RPMI7951 (cell line): Measurements from ENCODE around the gene LAMA2. TPM values are rescaled to one million over a fixed set of nuclear protein-coding genes. Genes with fewer than 3 reads are reported as not detected.

Source experiments
- DNase-seq: peaks from one replicate; pipeline ENCODE4 v3.0.0-alpha.2; 2012; ENCODE audit warnings: low read depth
- total RNA-seq: library from RNA; depleted of rRNA; stranded (reverse); fragments of >200 nt; shearing (Covaris generic); gene quantifications from 2 replicates; pipeline ENCODE4 v1.2.3, GENCODE V29; 2014

LAMA2 gene
- total RNA-seq, 1 experiment from 2014 or later = 0.84 TPM

DNA sequence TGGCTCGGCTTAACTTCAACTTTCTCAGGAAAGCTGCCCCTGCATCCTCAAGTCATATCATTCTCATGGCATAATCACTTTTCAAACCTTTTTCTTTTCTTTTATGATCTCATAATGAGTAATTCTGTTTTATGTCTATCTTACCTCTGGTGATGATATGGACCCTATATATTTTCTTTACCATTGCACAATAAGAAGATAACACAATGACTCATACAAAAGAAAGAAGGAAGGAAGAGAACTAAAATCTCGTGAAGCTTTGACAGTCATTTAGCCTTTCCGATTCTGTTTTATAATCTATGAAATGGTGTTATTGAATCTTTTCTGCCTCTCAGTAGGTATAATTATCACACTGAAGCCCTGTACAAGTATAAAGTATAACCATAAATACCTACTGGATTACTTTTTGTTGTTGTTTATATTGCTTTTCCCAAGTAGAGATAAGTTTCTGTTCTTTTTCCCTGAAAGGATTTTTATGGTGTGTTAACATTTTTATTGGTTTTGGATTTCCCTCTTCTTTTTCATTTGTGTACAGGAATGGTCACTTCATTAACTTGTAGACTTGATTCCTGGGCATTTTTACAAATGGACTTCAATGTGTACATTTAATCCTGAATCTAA lies 300.9 kb downstream of the LAMA2 start:
- peak; percentile 14 for DNase-seq

DNA sequence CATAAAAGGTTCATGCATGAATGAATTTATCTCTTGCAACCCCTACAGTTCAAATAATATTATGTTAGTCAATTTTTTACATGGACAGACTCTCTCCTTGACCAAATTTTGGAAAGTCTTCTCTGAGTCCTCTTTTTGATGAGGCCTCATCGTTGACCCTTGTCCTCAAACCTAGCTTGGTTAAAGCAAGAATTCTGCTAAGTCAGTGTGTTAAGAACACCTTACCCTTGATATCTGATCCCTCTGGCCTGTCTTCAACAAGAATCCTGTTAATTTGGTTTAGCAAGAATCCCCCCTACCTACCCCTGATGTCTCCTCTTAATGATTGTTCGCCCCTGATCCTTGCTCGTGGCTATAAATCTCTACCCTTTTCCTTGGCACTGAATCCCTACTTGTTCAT lies 301.4 kb downstream of the LAMA2 start:
- no peak for DNase-seq

DNA sequence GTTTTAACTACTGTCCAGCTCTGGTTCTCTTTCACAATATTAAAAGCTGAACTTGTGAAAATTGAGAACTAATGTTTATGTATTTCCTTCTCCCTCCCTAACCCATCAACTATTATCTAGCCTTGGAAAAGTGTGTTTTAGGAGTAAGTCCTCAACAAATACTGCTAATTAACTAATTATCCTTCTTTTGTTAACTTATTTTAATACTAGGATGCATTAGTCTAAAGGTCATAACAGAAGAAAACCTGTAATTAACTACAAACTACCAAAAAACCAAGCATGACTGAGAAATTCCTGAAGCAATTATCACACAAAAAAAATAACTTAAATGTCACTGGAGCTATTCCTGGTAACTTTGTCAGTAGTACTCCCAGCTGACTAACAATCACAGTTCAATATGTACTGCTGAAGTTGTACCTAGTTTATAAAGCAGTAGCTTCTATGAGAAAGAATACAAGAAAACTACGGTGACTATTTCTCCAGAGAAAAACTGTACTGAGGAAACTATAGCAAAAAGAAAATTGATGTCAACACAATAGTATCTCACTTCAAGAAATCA lies 301.9 kb downstream of the LAMA2 start:
- DNase-seq = no peak

DNA sequence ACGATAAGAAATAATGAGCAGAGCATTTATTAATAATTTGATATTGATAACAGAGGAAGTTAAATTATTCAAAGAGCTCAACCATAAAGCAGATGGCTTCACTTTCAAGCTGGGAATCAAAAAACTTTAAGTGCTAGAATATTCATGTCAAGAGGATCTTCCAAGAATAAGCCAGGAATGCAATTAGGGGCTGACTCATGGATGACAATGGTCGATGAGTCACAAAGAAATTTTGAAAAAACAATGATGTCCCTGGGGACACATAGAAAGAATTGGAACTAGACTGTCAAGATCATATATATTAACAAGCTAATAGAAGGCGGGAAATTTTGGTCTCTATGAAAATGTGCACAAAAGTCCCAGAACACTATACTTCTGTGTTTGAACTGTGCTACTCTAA lies 304.1 kb downstream of the LAMA2 start:
- DNase-seq = peak; percentile 86

DNA sequence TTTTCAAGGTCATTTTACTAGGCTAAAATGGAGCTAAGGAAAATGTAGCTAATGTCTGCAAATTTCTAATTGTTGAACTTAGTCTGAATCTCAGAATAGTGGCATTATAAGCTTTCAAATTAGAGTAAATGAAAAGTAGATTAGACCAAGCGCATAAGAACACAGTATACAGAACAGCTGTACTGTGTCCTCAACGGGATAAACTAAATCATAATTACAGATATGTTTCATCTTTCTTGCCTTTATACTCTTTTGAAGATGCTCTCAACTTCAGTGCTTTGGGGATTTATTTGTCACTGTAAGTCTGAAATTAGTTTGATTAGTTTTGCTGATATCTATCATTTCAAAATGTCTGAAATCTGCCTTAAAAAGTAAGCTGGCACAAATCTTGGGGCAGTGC lies 305.4 kb downstream of the LAMA2 start:
- DNase-seq = no peak

DNA sequence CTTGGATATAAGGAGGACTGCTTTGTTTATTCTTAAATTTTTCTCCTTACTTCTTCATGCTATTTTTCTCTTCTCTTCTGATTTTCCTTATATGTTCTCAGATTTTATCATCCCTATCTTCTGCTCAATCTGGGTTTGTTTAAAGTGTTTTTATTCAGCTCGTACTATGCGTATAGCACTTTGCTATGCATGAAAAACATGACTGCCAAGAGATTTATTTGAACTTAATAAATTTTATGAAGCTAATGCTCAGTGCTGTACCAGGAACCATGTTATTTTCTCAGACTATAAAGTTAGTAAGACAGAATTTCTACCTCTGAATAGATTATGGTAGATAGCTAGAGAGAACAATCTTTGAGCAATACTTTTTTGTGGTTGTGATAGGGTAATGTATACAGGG lies 305.9 kb downstream of the LAMA2 start:
- DNase-seq = no peak

DNA sequence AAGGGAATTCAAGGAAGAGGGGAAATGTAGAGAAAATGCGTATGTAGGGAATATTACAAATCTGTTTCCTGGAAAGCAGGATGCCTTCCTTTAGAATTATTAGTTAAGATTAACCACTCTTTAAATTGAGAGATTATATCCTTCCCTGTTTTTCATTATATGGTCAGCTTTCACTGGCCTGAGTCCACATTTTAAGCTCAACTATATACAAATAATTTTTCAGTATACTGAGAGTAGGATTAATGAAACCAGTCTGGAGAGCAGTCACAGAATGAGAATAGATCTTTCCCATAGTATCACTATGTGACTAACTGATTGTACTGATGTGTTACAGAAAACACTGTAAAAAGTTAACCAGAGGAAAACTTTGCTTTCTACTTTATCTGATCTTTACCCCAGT lies 306.3 kb downstream of the LAMA2 start:
- no peak for DNase-seq

DNA sequence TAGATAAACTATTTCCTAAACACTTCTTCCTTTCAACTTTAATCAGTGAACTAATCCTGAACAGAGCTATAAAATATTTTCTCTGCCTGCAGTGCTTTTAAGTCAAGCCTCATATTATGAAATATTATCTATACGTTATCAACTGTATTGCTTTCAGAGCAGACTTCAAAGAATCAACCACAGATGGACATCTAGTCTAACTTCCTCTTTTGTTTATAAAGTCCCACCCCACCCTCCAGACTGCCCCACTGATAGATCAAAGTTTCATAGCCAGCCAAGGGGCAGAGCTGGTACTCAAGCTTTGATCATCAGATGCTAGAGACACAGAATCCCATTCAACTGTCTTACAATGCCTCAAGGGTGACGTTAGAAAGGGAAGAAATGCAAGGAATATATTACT lies 308.3 kb downstream of the LAMA2 start:
- DNase-seq = no peak

DNA sequence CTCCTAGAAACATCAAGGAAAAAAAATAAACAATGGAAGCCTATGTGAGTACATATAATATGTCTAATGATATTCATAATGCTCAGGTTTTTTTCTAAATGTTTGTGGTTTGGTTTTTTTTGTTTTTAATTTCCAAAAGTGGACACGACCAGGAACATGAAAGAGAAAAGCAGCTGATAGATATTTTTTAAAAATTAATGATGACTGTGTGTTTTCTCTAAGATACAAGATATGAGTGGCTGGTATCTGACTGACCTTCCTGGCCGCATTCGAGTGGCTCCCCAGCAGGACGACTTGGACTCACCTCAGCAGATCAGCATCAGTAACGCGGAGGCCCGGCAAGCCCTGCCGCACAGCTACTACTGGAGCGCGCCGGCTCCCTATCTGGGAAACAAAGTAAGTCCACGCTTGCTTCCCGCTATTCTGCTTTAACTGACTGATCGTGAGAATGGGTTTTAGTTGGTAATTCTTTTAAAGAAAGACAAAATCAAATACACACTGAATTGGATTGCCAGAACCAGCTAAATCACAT lies 309.6 kb downstream of the LAMA2 start:
- no peak for DNase-seq

DNA sequence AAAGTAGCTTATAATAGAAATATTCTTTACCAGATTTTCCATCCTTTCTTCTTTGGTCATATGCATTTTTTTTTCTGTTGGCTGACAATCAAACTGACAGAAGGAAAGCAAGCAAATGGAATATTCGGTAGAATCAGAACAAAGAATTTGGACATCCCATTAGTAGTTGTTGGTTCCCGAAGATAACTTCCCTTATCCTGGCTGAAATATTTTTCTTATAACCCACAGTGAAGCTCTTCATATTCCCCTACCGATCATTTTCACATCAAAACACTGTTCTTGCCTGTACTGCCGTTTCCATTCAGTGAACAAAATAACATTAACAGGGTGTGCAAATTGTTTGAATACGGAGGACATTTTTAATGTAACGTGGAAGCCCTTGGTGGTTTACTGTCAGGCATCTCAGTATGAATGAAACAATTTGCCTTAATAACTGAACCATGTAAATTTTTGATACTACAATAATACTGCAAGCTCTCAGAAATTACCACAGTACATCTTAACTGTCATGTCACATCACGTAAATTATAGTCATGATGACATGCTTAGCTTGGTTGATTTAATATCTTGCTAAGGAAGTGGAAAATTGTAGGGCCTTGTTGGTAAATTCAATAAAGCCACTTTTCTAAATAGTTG lies 311.5 kb downstream of the LAMA2 start:
- no peak for DNase-seq

DNA sequence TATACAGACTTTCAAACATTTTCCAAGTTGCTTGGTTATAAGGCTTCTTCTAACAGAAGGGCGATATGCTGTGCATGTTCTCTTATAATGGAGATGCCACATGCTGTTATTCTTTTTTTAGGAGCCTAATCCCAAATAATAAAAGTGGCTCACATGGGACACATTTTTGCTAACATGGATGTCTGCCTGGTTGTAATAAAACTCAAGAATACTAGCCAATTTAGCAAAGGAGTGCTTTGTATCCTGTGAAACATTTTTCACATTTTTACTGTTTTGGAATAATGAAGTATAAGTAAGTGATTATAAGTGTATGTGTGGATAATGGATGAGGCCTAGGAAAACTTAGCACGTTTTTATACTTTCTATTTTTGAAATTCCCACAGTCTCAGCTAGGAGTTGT lies 312.2 kb downstream of the LAMA2 start:
- DNase-seq = no peak

DNA sequence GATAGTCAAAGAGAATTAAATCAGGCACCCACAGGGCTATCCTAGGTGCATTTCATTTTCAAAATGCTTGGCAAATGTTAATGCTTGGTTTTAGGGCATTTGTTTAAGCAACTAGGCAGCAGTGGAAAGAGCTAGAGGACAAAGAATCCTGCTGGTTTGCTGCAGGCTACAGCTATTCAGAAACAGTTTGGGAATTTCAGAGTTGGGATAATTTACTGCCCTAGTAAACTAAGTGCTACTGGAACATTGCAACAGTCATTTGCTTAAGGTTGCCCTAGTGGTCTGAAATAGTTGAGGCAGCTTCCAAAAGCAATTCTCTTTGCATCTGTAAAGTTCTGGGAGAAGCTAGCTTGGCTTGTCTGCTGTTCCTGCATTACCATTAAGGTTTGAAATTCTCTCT lies 312.7 kb downstream of the LAMA2 start:
- DNase-seq = no peak

DNA sequence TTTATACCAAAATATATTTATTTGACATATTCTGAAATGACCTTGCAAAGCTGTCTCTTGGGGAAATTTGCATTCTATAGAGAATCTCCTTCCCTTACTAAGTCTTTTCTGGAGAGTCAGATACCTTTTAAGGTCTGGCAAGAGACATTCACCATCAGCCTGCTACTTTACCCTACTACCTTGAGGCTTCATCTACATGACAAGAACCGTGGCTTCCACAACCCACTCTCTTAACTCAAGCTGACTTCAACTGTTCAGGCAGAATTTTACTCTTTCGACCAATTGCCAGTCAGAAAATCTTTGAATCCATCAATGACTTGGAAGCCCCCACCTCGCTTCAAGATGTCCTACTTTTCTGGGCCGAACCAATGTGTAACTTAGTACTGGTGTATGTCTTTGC lies 314.2 kb downstream of the LAMA2 start:
- DNase-seq = no peak

DNA sequence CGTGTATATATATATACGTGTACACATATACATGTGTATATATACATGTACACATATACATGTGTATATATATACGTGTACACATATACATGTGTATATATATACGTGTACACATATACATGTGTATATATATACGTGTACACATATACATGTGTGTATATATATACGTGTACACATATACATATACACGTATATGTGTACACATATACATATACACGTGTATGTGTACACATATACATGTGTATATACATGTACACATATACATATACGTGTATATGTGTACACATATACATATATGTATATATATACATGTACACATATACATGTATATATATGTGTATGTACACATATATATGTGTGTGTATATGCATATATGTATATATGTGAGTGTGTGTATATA lies 317.2 kb downstream of the LAMA2 start:
- DNase-seq = no peak

DNA sequence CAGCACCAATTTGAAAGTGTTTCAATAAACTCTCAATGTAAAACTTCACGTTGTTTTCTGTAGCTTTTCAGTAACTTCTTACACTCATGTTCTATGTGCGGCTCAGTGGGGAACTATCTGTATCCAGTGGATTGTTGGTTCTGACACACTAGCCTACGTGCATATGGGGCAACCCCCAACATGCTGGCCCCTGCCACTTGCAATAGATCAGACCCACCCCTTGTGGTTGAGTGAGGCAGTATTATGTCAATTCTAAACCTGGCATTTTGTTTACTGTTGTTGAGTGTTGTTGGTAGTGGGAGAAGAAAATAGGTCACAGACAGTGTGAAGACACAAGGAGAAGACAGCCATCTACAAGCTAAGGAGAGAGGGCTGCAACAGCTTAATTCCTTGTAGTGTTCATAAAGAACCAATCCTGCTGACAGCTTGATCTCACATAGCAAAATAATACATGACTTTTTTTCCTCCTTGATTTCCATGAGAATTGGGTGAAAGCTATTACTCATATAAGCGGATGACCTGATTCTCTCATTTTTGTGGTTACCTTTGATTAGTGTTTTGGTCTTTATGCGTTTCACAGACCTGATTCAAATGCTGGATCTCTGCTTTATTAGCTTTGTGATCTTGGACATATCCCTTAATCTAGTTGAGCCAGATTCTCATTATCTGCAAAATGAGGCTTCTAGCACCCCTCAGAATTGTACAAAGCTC lies 320.4 kb downstream of the LAMA2 start:
- DNase-seq = no peak

DNA sequence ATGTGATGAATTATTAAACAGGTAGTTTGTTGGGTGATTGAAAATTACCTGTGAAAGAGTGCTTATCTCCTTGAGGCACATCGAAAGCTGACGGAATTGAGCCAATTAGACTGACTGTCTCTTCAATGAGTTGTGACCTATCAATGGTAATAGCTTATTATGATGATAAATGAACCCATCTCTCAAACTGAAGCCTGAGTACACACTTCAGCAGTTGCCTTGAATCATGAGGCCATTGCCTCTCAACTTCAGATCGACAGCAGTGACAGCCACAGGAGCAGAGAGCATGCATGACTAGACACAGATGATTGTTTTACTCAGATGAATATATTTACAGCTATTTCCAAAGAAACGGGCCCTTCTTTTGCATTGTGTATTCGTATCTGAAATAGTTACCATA lies 323.9 kb downstream of the LAMA2 start:
- no peak for DNase-seq

DNA sequence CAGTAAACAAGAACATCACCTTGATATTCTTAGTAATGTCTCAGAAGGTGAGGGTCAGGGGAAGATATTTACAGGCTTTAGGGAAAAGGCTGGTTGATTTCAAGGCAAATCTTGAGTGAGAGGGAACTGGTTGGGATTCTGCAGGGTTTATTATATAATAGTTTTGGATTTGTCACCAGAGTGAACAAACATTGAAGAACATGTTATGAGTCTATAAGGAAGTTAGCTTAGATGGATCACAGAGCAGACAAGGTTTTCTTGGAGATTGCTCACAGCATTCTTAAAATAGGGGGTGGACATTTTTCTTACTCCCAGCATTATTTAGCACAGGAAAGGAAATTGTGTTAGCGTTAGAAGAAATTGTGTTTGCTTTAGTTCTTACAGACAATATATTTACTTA lies 324.9 kb downstream of the LAMA2 start:
- no peak for DNase-seq

DNA sequence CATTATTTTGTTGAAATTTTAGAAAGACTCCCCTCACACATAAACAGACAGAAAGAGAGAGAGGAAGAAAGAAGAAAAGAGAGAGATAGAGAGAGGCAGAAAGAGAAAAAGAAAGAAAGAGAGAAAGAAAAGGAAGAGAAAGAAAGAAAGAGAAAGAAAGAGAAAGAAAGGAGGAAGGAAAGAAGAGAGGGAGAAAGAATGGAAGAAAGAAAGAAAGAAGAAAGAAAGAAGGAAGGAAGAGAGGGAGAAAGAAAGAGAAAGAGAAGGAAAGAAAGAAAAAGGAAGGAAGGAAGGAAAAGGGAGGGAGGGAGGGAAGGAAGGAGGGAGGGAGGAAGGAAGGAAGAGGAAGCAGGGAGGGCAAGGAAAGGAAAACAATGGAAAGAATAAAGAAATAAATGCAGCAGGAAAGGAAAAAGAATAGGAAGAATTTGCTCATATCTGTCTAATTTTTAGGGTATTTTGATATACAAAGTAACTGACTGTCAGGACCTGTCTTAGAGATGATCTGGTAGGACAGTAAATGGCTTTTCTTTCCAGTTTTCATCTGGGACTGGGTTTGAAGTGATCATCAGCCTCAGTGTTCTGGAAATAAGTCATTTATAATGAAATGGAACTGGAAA lies 325.6 kb downstream of the LAMA2 start:
- no peak for DNase-seq

DNA sequence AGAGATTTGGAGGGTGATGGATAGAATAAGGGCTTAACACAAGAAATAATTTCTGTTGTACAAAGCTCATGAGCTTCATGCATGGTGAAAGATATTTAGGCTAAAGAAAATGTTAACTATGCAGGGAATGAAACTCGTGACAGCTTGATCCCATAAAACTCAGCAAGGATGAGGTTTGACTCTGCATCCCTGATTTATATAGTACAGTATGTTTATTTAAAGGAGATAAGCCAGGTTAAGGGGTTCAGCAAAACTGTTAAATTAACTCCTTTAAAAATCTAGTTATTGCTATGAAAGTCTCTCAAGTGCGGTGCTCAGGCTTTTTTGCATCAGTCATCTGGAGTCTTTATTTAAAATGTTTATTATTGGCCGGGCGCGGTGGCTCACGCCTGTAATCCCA lies 326.4 kb downstream of the LAMA2 start:
- DNase-seq = no peak

DNA sequence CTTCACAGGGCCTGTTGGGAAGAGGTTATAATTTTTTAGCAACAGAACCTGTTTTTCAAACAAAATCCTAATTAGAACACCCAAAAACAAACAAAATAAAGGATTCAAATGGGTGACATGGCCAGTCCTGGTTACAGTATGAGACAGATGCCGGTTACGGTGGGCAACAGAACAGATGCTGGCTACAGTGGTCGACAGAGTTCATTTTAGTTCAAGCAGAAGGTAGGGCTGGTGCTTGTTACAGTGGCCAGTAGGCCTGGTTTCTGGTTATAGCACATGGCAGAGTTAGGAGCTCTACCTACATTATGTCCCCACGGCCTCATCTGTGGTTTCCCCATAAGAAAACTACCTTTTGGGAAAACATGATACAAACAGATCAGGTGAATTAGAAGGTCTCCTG lies 327.7 kb downstream of the LAMA2 start:
- DNase-seq = no peak

DNA sequence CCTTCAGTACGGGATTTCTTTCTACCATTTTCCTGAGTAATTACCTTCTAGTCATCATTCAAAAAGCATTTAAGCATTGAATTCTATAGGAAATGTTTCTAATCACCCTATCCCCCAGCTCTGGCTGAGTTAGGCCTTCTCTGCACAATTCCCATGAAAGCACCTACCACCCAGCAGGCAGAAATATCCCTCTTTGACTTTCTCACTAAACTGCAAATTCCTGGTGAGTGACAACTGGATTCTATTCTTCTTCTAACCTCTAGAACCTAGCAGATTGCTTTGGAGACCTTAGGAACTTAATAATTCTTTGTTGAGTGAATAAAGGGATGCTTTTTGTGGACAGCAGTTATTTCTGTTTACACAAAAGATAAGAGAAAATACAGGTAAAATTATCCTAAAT lies 328.7 kb downstream of the LAMA2 start:
- DNase-seq = no peak

DNA sequence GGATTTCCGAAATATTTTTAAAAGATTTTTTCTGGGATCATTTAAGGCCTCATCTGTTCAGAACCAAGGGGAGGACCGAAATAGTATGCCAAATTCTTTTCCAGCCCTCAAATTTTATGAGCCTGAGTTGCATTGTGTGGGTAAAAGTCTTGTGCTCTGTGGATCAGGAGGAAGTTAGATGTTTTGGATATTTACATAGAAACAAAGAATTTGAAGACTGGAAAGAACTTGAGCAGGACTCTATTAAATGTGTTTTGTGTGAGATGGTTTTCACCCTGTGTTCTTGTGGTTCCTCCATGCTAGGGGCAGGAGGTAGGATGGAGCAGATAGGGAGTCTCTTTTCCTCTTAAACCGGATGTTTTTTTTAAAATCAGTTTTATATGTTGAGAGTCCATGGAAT lies 329.1 kb downstream of the LAMA2 start:
- no peak for DNase-seq
